ENCODE measurements around the gene SEMA6A. TPM values are rescaled to one million over a fixed set of nuclear protein-coding genes. Genes with fewer than 3 reads are reported as not detected.

Gene SEMA6A
- total RNA-seq, 1 donor from 2014 or later, result not detected

DNA sequence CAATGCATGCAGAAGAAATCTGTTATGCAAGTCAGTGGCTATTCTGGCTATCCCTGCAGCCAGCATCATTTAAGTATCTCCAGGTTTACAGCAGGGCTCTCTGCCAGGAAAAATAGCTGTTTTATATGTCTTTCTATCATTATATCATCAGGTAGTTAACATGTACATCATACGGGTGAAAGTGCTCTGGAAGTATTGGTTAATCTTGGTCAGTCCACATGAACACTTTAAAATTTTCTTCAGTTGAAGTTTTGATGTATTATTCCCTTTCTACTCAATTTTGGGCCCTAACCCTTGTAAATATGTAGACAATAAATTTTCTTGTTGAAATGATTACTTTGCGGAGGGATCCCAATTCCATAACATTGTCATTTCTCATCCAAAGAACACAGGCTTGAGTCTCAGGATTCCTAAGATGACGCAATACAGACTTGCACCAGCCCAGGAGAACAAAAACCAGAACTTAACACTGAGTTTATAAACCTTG, 67.5 kb downstream of the SEMA6A start:
- Mint-ChIP-seq H3K4me1 (ENCODE audit: low read depth) (no peaks in the 10 kb centered on the region), H3K9me3 (no peaks in the 10 kb centered on the region), H3K27me3 (ENCODE audit: low read depth) (no peaks in the 10 kb centered on the region), H3K4me3 (ENCODE audit: low read depth) (no peak overlapping the region), H3K36me3 (ENCODE audit: low read depth) (no peaks in the 10 kb centered on the region), H3K27ac (no peak overlapping the region)
- DNase-seq (ENCODE audit: low spot score), result no peak
- intact Hi-C loops (cut with micrococcal nuclease), result no loop called here

DNA sequence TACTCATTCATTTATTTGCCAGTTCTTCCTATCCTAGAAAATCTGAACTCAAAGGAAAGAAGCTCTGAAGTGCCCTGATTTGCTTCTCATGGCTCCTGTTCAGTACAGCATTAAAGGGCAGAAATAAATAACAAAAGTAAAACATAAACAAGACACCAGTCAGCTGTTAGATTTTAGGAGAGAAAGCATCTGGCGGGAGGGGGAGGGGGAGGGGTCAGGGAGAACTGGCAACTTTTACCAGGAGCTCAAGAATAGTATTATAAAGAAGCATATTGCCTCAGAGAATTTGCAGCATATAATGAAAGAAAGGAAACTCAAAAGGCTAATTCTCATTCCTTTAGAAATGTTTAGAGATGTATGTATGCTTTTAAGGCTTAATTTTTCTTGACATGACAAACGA, 68.1 kb downstream of the SEMA6A start:
- Mint-ChIP-seq H3K27me3 (ENCODE audit: low read depth) (no peaks in the 10 kb centered on the region), H3K9me3 (no peaks in the 10 kb centered on the region), H3K27ac (no peak overlapping the region), H3K4me1 (ENCODE audit: low read depth) (no peaks in the 10 kb centered on the region), H3K4me3 (ENCODE audit: low read depth) (no peak overlapping the region), H3K36me3 (ENCODE audit: low read depth) (no peaks in the 10 kb centered on the region)
- intact Hi-C loops (cut with micrococcal nuclease), result no loop called here
- DNase-seq (ENCODE audit: low spot score), result no peak

DNA sequence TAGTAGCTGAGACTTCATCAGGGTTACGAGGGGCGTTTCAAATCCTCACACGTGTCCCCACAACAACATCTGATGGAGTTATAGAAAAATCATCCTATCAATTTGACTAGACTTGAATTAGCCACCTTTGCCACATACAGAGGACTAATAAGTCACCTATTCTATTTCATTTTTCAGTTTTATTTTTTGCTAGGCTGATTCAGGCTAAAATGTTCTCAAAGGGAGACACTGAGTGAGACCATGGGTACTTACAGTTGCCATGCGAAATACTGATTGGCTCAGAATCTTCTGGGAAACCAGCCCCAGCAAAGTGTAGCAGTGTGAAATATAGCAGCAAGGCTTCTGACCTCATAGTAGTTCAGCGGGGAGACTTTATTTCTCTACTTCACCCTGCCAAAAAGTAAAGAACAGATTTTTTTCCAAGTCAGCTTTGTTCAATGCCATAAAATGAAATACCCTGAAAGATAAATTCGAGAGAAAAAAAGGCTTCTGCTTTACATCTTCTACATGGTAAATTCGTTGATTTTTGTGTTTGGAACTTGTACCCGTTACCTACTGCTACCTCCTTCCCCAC, 69.9 kb downstream of the SEMA6A start:
- DNase-seq (ENCODE audit: low spot score), result no peak
- H3K9me3 Mint-ChIP-seq, result no peaks in the 10 kb centered on the region
- no peak overlapping the region for H3K27ac Mint-ChIP-seq
- no peaks in the 10 kb centered on the region for H3K36me3 Mint-ChIP-seq (ENCODE audit: low read depth)
- intact Hi-C loops (cut with micrococcal nuclease), result no loop called here
- no peak overlapping the region for H3K4me3 Mint-ChIP-seq (ENCODE audit: low read depth)
- no peaks in the 10 kb centered on the region for H3K27me3 Mint-ChIP-seq (ENCODE audit: low read depth)
- H3K4me1 Mint-ChIP-seq (ENCODE audit: low read depth), result no peaks in the 10 kb centered on the region

GRCh38 chr5:116502616-116503015, 72.0 kb downstream of the SEMA6A start:
- no peak for DNase-seq (ENCODE audit: low spot score)
- no peaks in the 10 kb centered on the region for H3K9me3 Mint-ChIP-seq
- H3K27ac Mint-ChIP-seq, result no peak overlapping the region
- H3K27me3 Mint-ChIP-seq (ENCODE audit: low read depth), result no peaks in the 10 kb centered on the region
- H3K36me3 Mint-ChIP-seq (ENCODE audit: low read depth), result no peaks in the 10 kb centered on the region
- no peaks in the 10 kb centered on the region for H3K4me1 Mint-ChIP-seq (ENCODE audit: low read depth)
- H3K4me3 Mint-ChIP-seq (ENCODE audit: low read depth), result no peak overlapping the region
- intact Hi-C loops (cut with micrococcal nuclease), result no loop called here

DNA sequence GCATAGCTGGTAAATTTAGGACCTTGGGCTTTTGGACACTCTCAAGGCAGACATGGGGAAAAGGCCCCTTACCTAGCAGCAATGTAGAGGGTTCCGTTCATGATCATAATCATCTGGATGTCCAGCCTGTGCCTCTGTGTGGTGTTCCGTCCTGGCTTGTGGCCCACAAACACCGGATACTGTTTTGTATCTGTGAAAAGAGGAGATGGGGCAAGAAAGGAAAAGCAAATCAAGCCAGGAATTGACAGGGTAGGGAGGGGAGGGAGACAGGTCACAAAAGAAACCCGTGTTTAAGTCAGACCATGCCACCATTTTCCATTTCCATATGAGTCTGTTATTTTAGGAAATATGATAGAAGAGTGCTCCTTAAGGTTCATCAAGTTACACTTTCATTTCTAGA, 72.5 kb downstream of the SEMA6A start:
- DNase-seq (ENCODE audit: low spot score), result no peak

GRCh38 chr5:116498503-116499048, 76.0 kb downstream of the SEMA6A start:
- no peak for DNase-seq (ENCODE audit: low spot score)
- intact Hi-C loops (cut with micrococcal nuclease), result no loop called here
- Mint-ChIP-seq H3K4me1 (ENCODE audit: low read depth) (no peaks in the 10 kb centered on the region), H3K4me3 (ENCODE audit: low read depth) (no peak overlapping the region), H3K36me3 (ENCODE audit: low read depth) (no peaks in the 10 kb centered on the region), H3K27ac (no peak overlapping the region), H3K27me3 (ENCODE audit: low read depth) (no peaks in the 10 kb centered on the region), H3K9me3 (no peaks in the 10 kb centered on the region)

More for the DNA sequence above, 72.5 kb downstream of the SEMA6A start:
- Mint-ChIP-seq H3K4me1 (ENCODE audit: low read depth) (no peaks in the 10 kb centered on the region), H3K4me3 (ENCODE audit: low read depth) (no peak overlapping the region), H3K36me3 (ENCODE audit: low read depth) (no peaks in the 10 kb centered on the region), H3K9me3 (no peaks in the 10 kb centered on the region), H3K27me3 (ENCODE audit: low read depth) (no peaks in the 10 kb centered on the region), H3K27ac (no peak overlapping the region)
- intact Hi-C loops (cut with micrococcal nuclease), result no loop called here

DNA sequence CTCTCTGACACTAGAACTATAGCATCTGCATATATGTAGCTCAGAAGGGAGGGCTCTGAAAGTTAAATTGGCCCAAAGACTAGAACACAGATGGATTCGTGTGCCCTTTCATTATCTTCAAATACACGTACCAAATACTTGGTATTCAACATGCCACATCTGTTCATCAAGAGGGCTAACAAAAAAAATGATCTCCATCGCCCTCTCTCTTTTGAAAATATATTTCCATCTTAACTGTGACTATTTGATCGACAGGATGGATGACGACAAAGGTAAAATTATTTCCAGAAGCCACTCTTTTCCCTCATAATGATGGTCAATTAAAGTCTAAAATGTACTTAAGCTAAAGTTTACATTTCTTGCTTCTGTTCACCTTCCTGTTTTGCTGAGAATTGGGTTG, 77.0 kb downstream of the SEMA6A start:
- Mint-ChIP-seq H3K4me3 (ENCODE audit: low read depth) (no peak overlapping the region), H3K27me3 (ENCODE audit: low read depth) (no peaks in the 10 kb centered on the region), H3K27ac (no peak overlapping the region), H3K36me3 (ENCODE audit: low read depth) (no peaks in the 10 kb centered on the region), H3K9me3 (no peaks in the 10 kb centered on the region), H3K4me1 (ENCODE audit: low read depth) (no peaks in the 10 kb centered on the region)
- intact Hi-C loops (cut with micrococcal nuclease), result no loop called here
- DNase-seq (ENCODE audit: low spot score), result no peak

GRCh38 chr5:116495786-116496357, 78.8 kb downstream of the SEMA6A start:
- Mint-ChIP-seq H3K27ac (no peak overlapping the region), H3K4me3 (ENCODE audit: low read depth) (no peak overlapping the region), H3K9me3 (no peaks in the 10 kb centered on the region), H3K4me1 (ENCODE audit: low read depth) (peaks cover 8% of the 10 kb centered on the region), H3K27me3 (ENCODE audit: low read depth) (no peaks in the 10 kb centered on the region), H3K36me3 (ENCODE audit: low read depth) (no peaks in the 10 kb centered on the region)
- intact Hi-C loops (cut with micrococcal nuclease), result no loop called here
- no peak for DNase-seq (ENCODE audit: low spot score)

DNA sequence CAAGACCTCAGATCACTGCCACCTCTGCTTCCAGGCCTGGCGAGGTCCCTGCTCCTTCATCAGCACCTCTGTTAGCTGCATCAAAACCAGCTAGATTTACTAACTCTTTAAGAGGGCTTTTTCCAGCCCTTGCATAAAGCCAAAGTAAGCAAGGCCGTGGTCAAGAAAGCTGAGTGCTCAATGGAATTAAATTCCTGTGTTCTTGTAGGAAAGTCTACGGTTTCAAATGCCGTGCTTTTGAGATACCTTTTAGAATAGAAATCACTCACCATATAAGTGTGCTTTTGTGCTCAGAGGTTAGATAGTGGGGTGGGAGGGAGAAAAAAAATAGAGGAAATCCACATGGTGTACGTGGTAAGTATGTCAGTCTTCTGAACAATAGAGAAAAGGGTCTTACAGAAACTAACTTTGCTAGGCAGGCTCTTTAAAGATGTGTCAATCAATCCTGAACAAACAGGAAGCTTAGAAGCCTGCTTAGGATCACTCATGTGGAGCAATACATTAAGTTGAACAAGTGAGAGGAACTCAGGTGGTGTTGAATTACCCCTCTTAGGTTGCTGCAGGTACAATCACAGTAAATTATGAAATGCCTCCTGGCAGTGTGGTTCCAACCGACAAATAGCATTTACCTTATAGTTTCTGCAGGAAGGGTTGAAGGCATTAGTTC, 79.7 kb downstream of the SEMA6A start:
- intact Hi-C loops (cut with micrococcal nuclease), result no loop called here
- H3K27ac Mint-ChIP-seq, result no peak overlapping the region
- no peak for DNase-seq (ENCODE audit: low spot score)
- no peak overlapping the region for H3K4me3 Mint-ChIP-seq (ENCODE audit: low read depth)
- H3K9me3 Mint-ChIP-seq, result no peaks in the 10 kb centered on the region
- peaks cover 8% of the 10 kb centered on the region for H3K4me1 Mint-ChIP-seq (ENCODE audit: low read depth)
- no peaks in the 10 kb centered on the region for H3K27me3 Mint-ChIP-seq (ENCODE audit: low read depth)
- H3K36me3 Mint-ChIP-seq (ENCODE audit: low read depth), result no peaks in the 10 kb centered on the region

DNA sequence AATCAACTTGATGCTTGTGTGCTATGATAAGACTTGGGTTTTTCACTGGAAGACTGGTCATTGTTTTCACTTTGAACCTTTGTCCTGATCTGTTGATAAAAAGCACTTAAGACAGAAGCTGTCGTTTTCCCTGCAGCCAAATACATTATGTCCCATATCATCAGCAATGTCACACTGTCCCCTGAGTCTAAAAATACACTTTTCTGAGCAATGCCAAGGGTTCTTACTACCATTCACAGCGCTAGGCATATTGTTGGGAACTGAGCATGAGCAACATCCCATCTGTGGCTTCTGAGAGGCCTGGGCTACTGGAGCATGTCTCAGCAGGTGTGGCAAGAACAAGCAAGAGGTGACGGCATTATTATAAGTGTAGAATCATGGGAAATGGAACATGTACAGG, 81.8 kb downstream of the SEMA6A start:
- Mint-ChIP-seq H3K4me1 (ENCODE audit: low read depth) (peaks cover 8% of the 10 kb centered on the region), H3K4me3 (ENCODE audit: low read depth) (no peak overlapping the region), H3K27me3 (ENCODE audit: low read depth) (no peaks in the 10 kb centered on the region), H3K27ac (no peak overlapping the region), H3K36me3 (ENCODE audit: low read depth) (no peaks in the 10 kb centered on the region), H3K9me3 (no peaks in the 10 kb centered on the region)
- DNase-seq (ENCODE audit: low spot score), result no peak
- intact Hi-C loops (cut with micrococcal nuclease), result no loop called here

- no peak overlapping the region for H3K4me3 Mint-ChIP-seq (ENCODE audit: low read depth)
- no peaks in the 10 kb centered on the region for H3K36me3 Mint-ChIP-seq (ENCODE audit: low read depth)
- no peaks in the 10 kb centered on the region for H3K9me3 Mint-ChIP-seq
- DNase-seq (ENCODE audit: low spot score), result no peak
- intact Hi-C loops (cut with micrococcal nuclease), result no loop called here
- H3K27ac Mint-ChIP-seq, result no peak overlapping the region
- no peaks in the 10 kb centered on the region for H3K27me3 Mint-ChIP-seq (ENCODE audit: low read depth)
- peaks cover 8% of the 10 kb centered on the region for H3K4me1 Mint-ChIP-seq (ENCODE audit: low read depth)
These were observed 82.5 kb downstream of the SEMA6A start for GRCh38 chr5:116492016-116492623.

DNA sequence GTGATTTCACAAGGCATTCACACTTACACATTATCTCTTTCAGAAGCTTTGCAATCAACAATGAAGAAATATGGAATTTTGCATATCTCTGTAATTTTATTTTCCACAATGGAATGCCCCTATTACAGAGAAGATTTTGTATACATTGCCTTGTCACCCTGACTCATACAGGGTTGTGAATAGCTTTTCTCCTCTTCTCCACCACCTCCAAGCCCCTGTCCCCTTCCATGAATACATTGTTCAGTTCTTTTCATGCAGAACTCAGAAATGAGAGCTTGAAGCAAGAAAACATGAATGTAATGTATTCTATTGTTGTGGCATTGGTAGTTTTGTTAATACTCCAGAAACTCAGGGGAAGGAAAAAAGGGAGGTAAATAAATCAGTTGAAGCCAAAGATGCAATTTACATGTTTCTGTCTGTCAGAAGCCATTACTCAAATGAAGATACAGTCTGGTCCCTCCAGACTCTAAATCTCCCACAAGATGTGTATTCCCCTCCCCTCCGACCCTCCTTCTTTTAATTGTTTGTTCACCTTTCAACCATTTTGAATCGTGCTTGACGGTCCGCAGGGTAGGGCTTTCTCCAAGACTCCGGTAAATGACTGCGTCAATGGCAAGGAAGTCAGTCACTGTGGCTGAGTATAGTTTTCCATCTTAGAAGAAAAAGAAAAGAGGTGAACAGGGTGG, 86.1 kb downstream of the SEMA6A start:
- Mint-ChIP-seq H3K27ac (no peak overlapping the region), H3K4me3 (ENCODE audit: low read depth) (no peak overlapping the region), H3K4me1 (ENCODE audit: low read depth) (peaks cover 8% of the 10 kb centered on the region), H3K9me3 (no peaks in the 10 kb centered on the region), H3K36me3 (ENCODE audit: low read depth) (no peaks in the 10 kb centered on the region), H3K27me3 (ENCODE audit: low read depth) (no peaks in the 10 kb centered on the region)
- no peak for DNase-seq (ENCODE audit: low spot score)
- intact Hi-C loops (cut with micrococcal nuclease), result no loop called here

Measured in activated T-helper 2 cell treated with anti-CD3 and anti-CD28 coated beads, Interferon-gamma antibody, Interleukin-2, Interleukin-4, amounts not matched to agents 10 μg/mL and 5 μg/mL and 100 μg/mL, durations not matched to agents 14 hours and 24 hours and 36 hours (primary cell).